OCI-LY3 (cell line): ENCODE data around the gene NDST1.

Experiments
- EZH2phosphoT487 ChIP-seq: fragments of 200-600 bp; shearing (Covaris generic); IDR thresholded peaks from 2 replicates; pipeline ENCODE4 v1.6.1; 2018; ENCODE audit warnings: antibody characterized with exemption, mixed run types, low read depth
- TF ChIP-seq, protein P1 (sequence below): fragments of 200-600, 300-600 bp; sonication (generic); IDR thresholded peaks from 2 replicates; pipeline ENCODE4 v1.5.1; 2014; ENCODE audit warnings: antibody characterized with exemption, low read length, low read depth

DNA sequence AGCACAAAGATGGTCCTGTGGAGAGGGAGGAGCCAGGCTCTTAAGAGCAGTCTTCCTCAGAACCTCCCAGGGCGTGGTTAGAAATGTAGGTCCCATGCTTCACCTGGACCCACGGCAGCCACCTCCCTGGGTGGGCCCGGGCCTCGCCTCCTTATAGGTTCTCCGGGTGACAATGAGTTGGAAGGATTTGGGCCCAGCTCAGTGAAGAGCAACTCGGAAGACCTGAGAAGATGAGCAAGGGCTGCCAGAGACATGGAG lies 26.3 kb upstream of the NDST1 start:
- no peak for TF ChIP-seq EZH2phosphoT487
- TF ChIP-seq, protein P1, sequence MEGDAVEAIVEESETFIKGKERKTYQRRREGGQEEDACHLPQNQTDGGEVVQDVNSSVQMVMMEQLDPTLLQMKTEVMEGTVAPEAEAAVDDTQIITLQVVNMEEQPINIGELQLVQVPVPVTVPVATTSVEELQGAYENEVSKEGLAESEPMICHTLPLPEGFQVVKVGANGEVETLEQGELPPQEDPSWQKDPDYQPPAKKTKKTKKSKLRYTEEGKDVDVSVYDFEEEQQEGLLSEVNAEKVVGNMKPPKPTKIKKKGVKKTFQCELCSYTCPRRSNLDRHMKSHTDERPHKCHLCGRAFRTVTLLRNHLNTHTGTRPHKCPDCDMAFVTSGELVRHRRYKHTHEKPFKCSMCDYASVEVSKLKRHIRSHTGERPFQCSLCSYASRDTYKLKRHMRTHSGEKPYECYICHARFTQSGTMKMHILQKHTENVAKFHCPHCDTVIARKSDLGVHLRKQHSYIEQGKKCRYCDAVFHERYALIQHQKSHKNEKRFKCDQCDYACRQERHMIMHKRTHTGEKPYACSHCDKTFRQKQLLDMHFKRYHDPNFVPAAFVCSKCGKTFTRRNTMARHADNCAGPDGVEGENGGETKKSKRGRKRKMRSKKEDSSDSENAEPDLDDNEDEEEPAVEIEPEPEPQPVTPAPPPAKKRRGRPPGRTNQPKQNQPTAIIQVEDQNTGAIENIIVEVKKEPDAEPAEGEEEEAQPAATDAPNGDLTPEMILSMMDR = no peak
